ENCODE data around the gene SLC11A2. TPM values are rescaled to one million over a fixed set of nuclear protein-coding genes. Genes with fewer than 3 reads are reported as not detected.

Gene SLC11A2
- total and polyA plus RNA-seq, 2 of the 8 experiments (the other 6 are each of a cell fraction or from before 2014, with no cell fraction given), result 55.0 to 61.5 TPM

- no peak for TF ChIP-seq TAF7 (optimal IDR thresholded peaks at IDR 0.05; ENCODE audit: borderline replicate concordance, low read depth, low read length)
These were observed 22.6 kb upstream of the SLC11A2 start (continued) for GRCh38 chr12:51048661-51049251.

All from H1 (cell line).